ENCODE measurements around the gene IPO8.

The IPO8 gene

DNA sequence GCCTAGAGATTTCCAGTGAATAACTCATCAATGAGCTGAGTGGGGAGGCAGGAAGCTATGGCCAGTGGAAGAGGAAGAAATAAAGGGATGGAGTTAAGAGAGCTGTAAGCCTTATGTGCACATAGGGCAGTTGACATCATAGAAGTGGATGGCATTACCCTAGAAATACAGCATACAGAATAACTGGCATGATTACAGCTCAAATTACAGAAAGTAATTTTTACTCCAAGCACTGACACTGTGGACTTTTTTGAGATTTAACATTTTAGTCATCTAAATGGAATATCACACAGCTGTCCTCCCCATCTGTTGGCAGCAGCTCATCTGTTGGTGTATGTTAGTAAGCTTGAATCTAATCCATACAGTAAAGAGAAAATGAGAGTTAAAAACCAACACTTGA is 5.4 kb upstream of the IPO8 start:
- TF ChIP-seq, protein P1, sequence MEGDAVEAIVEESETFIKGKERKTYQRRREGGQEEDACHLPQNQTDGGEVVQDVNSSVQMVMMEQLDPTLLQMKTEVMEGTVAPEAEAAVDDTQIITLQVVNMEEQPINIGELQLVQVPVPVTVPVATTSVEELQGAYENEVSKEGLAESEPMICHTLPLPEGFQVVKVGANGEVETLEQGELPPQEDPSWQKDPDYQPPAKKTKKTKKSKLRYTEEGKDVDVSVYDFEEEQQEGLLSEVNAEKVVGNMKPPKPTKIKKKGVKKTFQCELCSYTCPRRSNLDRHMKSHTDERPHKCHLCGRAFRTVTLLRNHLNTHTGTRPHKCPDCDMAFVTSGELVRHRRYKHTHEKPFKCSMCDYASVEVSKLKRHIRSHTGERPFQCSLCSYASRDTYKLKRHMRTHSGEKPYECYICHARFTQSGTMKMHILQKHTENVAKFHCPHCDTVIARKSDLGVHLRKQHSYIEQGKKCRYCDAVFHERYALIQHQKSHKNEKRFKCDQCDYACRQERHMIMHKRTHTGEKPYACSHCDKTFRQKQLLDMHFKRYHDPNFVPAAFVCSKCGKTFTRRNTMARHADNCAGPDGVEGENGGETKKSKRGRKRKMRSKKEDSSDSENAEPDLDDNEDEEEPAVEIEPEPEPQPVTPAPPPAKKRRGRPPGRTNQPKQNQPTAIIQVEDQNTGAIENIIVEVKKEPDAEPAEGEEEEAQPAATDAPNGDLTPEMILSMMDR (IDR thresholded peaks at IDR 0.05; ENCODE audit: low read length): no peak
- TF ChIP-seq EZH2 (IDR thresholded peaks at IDR 0.05; ENCODE audit: borderline replicate concordance, low read length): no peak

GRCh38 chr12:30700216-30700900 is 4.7 kb upstream of the IPO8 start:
- no peaks in the 10 kb centered on the region for H3K27me3 ChIP-seq (ENCODE audit: insufficient read depth, low read length)
- H2AFZ ChIP-seq (ENCODE audit: low read length): no peak overlapping the region
- H3K36me3 ChIP-seq (ENCODE audit: insufficient read depth, low read length): no peaks in the 10 kb centered on the region
- TF ChIP-seq, protein P1 (IDR thresholded peaks at IDR 0.05; ENCODE audit: low read length): no peak
- no peak for TF ChIP-seq EZH2 (IDR thresholded peaks at IDR 0.05; ENCODE audit: borderline replicate concordance, low read length)
- H3K4me2 ChIP-seq (ENCODE audit: low read length): no peak overlapping the region
- no peaks in the 10 kb centered on the region for H4K20me1 ChIP-seq (ENCODE audit: insufficient read depth, low read length)
- H3K9me2 ChIP-seq (ENCODE audit: low read depth, low read length): no peaks in the 10 kb centered on the region
- no peak overlapping the region for H3K9ac ChIP-seq (ENCODE audit: low read length)
- H3K9me3 ChIP-seq (ENCODE audit: low read length): no peaks in the 10 kb centered on the region
- H3K79me2 ChIP-seq (ENCODE audit: insufficient read depth, low read length): no peaks in the 10 kb centered on the region
- peaks cover 6% of the 10 kb centered on the region for H3K4me1 ChIP-seq (ENCODE audit: insufficient read depth, low read length, severe bottlenecking)
- no peak overlapping the region for H3K27ac ChIP-seq (ENCODE audit: low read depth, low read length, poor library complexity, severe bottlenecking)
- no peak overlapping the region for H3K4me3 ChIP-seq (ENCODE audit: low read depth, low read length, poor library complexity, severe bottlenecking)
- H3F3A ChIP-seq (ENCODE audit: insufficient read depth, low read length): no peaks in the 10 kb centered on the region

More for the DNA sequence above, 5.4 kb upstream of the IPO8 start:
- no peaks in the 10 kb centered on the region for H3K36me3 ChIP-seq (ENCODE audit: insufficient read depth, low read length)
- H3K9ac ChIP-seq (ENCODE audit: low read length): no peak overlapping the region
- H3F3A ChIP-seq (ENCODE audit: insufficient read depth, low read length): no peaks in the 10 kb centered on the region
- no peak overlapping the region for H2AFZ ChIP-seq (ENCODE audit: low read length)
- no peaks in the 10 kb centered on the region for H3K79me2 ChIP-seq (ENCODE audit: insufficient read depth, low read length)
- H3K4me3 ChIP-seq (ENCODE audit: low read depth, low read length, poor library complexity, severe bottlenecking): no peak overlapping the region
- no peaks in the 10 kb centered on the region for H3K9me3 ChIP-seq (ENCODE audit: low read length)
- H3K27ac ChIP-seq (ENCODE audit: low read depth, low read length, poor library complexity, severe bottlenecking): no peak overlapping the region
- no peaks in the 10 kb centered on the region for H3K27me3 ChIP-seq (ENCODE audit: insufficient read depth, low read length)
- H4K20me1 ChIP-seq (ENCODE audit: insufficient read depth, low read length): no peaks in the 10 kb centered on the region
- no peak overlapping the region for H3K4me2 ChIP-seq (ENCODE audit: low read length)
- no peaks in the 10 kb centered on the region for H3K9me2 ChIP-seq (ENCODE audit: low read depth, low read length)
- peaks cover 5% of the 10 kb centered on the region for H3K4me1 ChIP-seq (ENCODE audit: insufficient read depth, low read length, severe bottlenecking)

DNA sequence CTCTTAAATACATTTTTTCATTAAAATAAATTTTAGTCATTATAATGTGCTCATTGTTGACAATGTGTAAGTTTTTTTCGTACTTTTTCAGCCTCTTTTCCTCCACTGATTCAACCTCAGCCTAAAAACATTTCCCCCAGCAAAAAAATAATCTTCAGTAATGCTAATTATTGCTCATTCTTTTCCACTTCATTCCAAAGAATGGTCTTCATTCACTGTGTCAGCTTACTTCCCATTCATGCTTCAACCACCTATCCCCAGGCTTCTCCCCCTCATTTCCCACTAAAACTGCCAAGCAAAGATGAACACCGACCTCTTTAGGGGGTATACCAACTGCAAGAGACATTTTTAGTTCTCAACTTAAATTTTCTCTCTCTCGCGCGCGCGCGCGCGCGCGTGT is 2.7 kb upstream of the IPO8 start:
- Histone ChIP-seq H3K27me3 (ENCODE audit: insufficient read depth, low read length) (no peaks in the 10 kb centered on the region), H3K79me2 (ENCODE audit: insufficient read depth, low read length) (peaks cover 12% of the 10 kb centered on the region), H3K4me3 (ENCODE audit: low read depth, low read length, poor library complexity, severe bottlenecking) (no peak overlapping the region), H3K27ac (ENCODE audit: low read depth, low read length, poor library complexity, severe bottlenecking) (no peak overlapping the region), H3K4me1 (ENCODE audit: insufficient read depth, low read length, severe bottlenecking) (peaks cover 20% of the 10 kb centered on the region), H4K20me1 (ENCODE audit: insufficient read depth, low read length) (no peaks in the 10 kb centered on the region), H3K36me3 (ENCODE audit: insufficient read depth, low read length) (no peaks in the 10 kb centered on the region), H3K9me3 (ENCODE audit: low read length) (no peaks in the 10 kb centered on the region), H3K9me2 (ENCODE audit: low read depth, low read length) (no peaks in the 10 kb centered on the region), H3K9ac (ENCODE audit: low read length) (no peak overlapping the region), H2AFZ (ENCODE audit: low read length) (no peak overlapping the region), H3K4me2 (ENCODE audit: low read length) (no peak overlapping the region), H3F3A (ENCODE audit: insufficient read depth, low read length) (no peaks in the 10 kb centered on the region)
- TF ChIP-seq, protein P1 (IDR thresholded peaks at IDR 0.05; ENCODE audit: low read length): no peak
- no peak for TF ChIP-seq EZH2 (IDR thresholded peaks at IDR 0.05; ENCODE audit: borderline replicate concordance, low read length)
